Coronary artery (tissue), 2 donors: ENCODE measurements around the gene CENPN.

Experiments used
- DNase-seq: peaks from one replicate; pipeline ENCODE4 v3.0.0-alpha.2; 2017; ENCODE audit warnings: low spot score
- H3K27ac ChIP-seq, 2 donors: fragments of 200-600 bp; sonication (generic); one replicate each; pipeline ENCODE4 v1.5.1; 2016 to 2019
- H3K4me3 ChIP-seq: fragments of 200-600 bp; sonication (generic); 2 replicates; pipeline ENCODE4 v1.5.1; 2016; ENCODE audit warnings: mild to moderate bottlenecking, moderate library complexity
- CTCF ChIP-seq: fragments of 200-600 bp; sonication (generic); IDR thresholded peaks from one replicate; pipeline ENCODE4 v1.5.1; 2019; ENCODE audit warnings: antibody characterized with exemption

Gene CENPN

GRCh38 chr16:81026429-81026828 lies 19.4 kb downstream of the CENPN start:
- H3K4me3 ChIP-seq, result no peak overlapping the region
- no peak for TF ChIP-seq CTCF
- no peak for DNase-seq
- H3K27ac ChIP-seq, result no peak overlapping the region

GRCh38 chr16:81029930-81030604 lies 23.1 kb downstream of the CENPN start:
- no peak overlapping the region for H3K27ac ChIP-seq

GRCh38 chr16:81035398-81035974 lies 28.5 kb downstream of the CENPN start, which contains the start of gene ATMIN:
ATMIN (plus strand) TSS chr16:81035842; CDS start chr16:81035871, 29 bp downstream.
- TF ChIP-seq CTCF, result peak; percentile 90
- Histone ChIP-seq H3K4me3 (peak within 1 kb of the TSS; percentile 97), H3K27ac (peak within 1 kb of the TSS; percentile 13 to 80)
- DNase-seq, result peak; percentile 79

More at GRCh38 chr16:81029930-81030604, 23.1 kb downstream of the CENPN start:
- H3K4me3 ChIP-seq, result no peak overlapping the region
- DNase-seq, result no peak
- TF ChIP-seq CTCF, result no peak

GRCh38 chr16:81035975-81036750 lies 29.1 kb downstream of the CENPN start:
- Histone ChIP-seq H3K27ac (peak overlapping the region; percentile 13 to 80), H3K4me3 (peak overlapping the region; percentile 97)
- DNase-seq, result no peak
- TF ChIP-seq CTCF, result no peak

- H3K4me3 ChIP-seq, result peak overlapping the region; percentile 97
- no peak for DNase-seq
- H3K27ac ChIP-seq, result peak overlapping the region; percentile 13 to 80
- no peak for TF ChIP-seq CTCF
These were observed 29.8 kb downstream of the CENPN start for GRCh38 chr16:81036751-81037350.

GRCh38 chr16:81040131-81040530 lies 33.1 kb downstream of the CENPN start:
- DNase-seq, result no peak
- no peak overlapping the region for H3K4me3 ChIP-seq
- TF ChIP-seq CTCF, result no peak
- H3K27ac ChIP-seq, result no peak overlapping the region
